ENCODE data around the gene KIAA1217. TPM values are rescaled to one million over a fixed set of nuclear protein-coding genes. Genes with fewer than 3 reads are reported as not detected.
"Not testable (repeated sequence)": the region's sequence is repeated elsewhere in the genome, so short reads cannot be mapped to it uniquely, and the experiment has no call there.

Gene KIAA1217
- total and polyA plus RNA-seq, 2 donors: 6.2 to 18.0 TPM

DNA sequence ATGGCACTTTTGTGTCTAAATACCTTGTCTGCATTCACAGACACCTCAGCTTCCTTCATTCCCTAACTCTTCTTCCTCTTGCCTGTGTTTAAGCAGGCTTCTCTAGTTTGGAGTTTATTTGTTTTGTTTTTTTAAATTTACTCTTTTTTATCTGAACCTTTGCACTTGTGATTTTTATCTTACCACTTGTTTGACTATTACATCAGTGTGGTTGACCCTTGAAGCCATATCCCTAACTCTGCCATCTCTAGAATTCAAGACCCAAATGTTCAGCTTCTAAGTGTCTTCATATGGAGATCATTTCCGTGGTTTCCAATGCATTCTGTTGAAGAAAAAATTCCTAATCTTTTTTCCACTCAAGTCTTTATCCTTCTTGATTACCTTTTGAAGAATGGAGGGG lies 233.3 kb downstream of the KIAA1217 start:
- no peak overlapping the region for H3K4me3 ChIP-seq (ENCODE audit: low read depth, low read length)
- no peaks in the 10 kb centered on the region for H3K36me3 ChIP-seq (ENCODE audit: insufficient read depth)
- no peaks in the 10 kb centered on the region for H3K4me1 ChIP-seq (ENCODE audit: insufficient read depth)
- no peak overlapping the region for H3K27ac ChIP-seq (ENCODE audit: low read depth)
- no peak for DNase-seq (ENCODE audit: extremely low spot score)
- WGBS: 84% methylated on average over 1 of the region's 1 CpG

DNA sequence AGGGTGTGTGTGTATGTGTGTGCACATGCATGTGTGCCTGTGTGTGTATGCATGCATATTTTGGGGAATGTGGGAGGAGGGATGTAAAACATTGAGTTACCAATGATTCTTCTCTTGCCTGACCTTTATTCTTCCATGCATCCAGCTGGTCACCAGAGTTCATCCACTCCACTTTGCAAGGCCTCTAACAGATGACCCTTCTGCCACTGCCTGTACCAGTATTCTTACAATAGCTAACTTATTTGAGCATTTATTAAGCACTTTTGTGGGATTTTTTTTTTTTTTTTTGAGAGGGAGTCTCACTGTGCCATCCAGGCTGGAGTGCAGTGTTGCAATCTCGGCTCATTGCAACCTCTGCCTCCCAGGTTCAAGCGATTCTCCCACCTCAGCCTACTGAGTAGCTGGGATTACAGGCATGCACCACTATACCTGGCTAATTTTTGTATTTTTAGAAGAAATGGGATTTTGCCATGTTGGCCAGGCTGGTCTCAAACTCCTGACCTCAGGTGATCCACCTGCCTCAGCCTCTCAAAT lies 233.8 kb downstream of the KIAA1217 start:
- not testable (repeated sequence) for H3K4me1 ChIP-seq (ENCODE audit: insufficient read depth); DNase-seq (ENCODE audit: extremely low spot score); H3K36me3 ChIP-seq (ENCODE audit: insufficient read depth); H3K4me3 ChIP-seq (ENCODE audit: low read depth, low read length); H3K27ac ChIP-seq (ENCODE audit: low read depth)
- 98% methylated on average over 2 of the region's 2 CpGs for WGBS

DNA sequence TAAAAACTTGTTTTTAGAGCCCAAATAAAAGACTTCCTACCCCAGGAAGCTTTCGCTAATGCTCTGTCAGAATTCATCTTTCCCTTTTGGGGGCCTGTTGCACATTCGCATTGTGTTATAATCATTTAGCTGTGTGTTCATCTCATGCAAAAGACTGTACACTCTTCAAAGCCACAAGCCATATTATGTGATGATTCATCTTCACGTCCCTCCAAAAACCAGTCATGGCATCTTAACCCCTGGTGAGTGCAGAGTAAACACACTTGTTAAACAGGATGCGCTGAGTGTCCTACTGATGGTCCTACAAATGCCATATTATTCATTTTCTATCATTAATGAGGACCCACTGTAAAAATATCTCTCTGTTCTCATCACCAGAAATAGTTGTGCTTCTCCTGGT lies 235.4 kb downstream of the KIAA1217 start:
- DNase-seq (ENCODE audit: extremely low spot score): no peak
- H3K36me3 ChIP-seq (ENCODE audit: insufficient read depth): no peaks in the 10 kb centered on the region
- no peak overlapping the region for H3K4me3 ChIP-seq (ENCODE audit: low read depth, low read length)
- WGBS: 86% methylated on average over 4 of the region's 4 CpGs
- no peaks in the 10 kb centered on the region for H3K4me1 ChIP-seq (ENCODE audit: insufficient read depth)
- H3K27ac ChIP-seq (ENCODE audit: low read depth): no peak overlapping the region

DNA sequence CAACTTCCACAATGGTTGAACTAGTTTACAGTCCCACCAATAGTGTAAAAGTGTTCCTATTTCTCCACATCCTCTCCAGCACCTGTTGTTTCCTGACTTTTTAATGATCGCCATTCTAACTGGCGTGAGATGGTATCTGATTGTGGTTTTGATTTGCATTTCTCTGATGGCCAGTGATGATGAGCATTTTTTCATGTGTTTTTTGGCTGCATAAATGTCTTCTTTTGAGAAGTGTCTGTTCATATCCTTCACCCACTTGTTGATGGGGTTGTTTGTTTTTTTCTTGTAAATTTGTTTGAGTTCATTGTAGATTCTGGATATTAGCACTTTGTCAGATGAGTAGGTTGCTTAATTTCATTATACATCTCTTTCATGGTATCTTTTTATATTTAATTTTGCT lies 237.0 kb downstream of the KIAA1217 start:
- WGBS: 98% methylated on average over 2 of the region's 2 CpGs
- not testable (repeated sequence) for H3K4me1 ChIP-seq (ENCODE audit: insufficient read depth); H3K36me3 ChIP-seq (ENCODE audit: insufficient read depth); H3K4me3 ChIP-seq (ENCODE audit: low read depth, low read length); H3K27ac ChIP-seq (ENCODE audit: low read depth); DNase-seq (ENCODE audit: extremely low spot score)

DNA sequence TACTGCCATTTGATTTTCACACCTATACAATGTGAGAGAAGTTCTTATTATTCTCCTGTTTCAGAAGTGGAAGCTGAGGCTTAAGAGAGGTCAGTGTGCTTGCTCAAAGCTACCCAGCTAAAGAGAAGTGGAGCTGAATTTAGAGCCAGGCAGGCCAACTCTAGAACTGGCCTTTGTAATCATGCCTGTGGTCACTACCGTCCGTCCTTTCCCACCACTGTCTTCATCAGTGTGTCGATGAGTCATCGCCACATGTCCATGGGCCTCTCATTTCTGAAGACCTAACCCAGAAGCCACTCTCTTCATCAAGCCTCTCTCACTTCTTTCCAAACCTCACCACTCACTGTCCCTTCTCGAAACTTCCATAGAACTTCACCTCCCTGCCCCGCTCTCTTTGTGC lies 237.8 kb downstream of the KIAA1217 start:
- DNase-seq (ENCODE audit: extremely low spot score): no peak
- Histone ChIP-seq H3K4me1 (ENCODE audit: insufficient read depth) (no peaks in the 10 kb centered on the region), H3K36me3 (ENCODE audit: insufficient read depth) (no peaks in the 10 kb centered on the region), H3K4me3 (ENCODE audit: low read depth, low read length) (no peak overlapping the region), H3K27ac (ENCODE audit: low read depth) (no peak overlapping the region)
- WGBS: 89% methylated on average over 6 of the region's 6 CpGs

DNA sequence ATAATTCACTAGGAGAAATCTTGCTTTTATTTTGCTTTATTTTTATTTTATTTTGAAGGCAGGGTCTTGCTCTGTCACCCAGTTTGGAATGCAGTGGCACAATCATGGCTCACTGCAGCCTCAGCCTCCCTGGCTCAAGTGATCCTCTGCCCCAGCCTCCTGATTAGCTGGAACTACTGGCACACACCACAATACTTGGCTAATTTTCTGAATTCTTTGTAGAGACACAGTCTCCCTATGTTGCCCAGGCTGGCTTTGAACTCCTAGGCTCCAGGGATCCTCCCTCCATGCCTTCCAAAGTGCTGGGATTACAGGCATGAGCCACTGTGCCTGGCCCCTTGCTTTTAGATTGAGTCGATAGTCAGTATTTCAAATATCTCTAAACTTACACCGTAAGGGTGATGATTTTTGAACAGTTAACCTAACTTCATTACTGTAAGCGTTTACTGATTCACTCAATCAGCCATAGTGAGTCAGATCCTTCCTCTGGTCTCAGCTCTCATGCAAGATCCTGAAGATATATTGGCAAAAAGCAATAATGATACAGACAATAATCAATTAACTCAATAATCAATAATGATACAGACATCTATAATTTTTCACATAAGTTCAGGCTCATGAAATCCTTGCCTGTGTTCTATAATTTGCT lies 239.5 kb downstream of the KIAA1217 start:
- no peak for DNase-seq (ENCODE audit: extremely low spot score)
- Histone ChIP-seq H3K27ac (ENCODE audit: low read depth) (no peak overlapping the region), H3K36me3 (ENCODE audit: insufficient read depth) (no peaks in the 10 kb centered on the region), H3K4me1 (ENCODE audit: insufficient read depth) (no peaks in the 10 kb centered on the region), H3K4me3 (ENCODE audit: low read depth, low read length) (no peak overlapping the region)
- 61% methylated on average over 3 of the region's 3 CpGs for WGBS

DNA sequence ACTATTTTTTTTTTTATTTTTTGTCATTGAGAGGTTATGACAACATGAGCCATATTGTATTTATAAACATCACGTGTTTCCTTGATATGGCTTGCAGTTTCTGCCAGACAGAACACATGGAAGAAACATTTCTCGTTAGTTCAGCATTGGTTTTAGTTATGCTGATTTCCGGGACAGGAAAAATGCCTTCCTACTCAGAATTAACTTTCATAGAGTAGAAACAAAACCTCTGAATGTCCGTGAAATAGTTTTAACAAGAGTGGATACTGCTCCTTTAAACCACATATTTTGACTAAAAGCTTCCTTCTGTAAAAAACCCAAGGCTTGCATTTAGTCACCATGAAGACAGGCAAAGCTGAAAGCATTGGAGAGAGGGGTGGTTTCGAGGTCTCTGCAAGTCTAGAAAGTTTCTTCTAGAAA lies 240.4 kb downstream of the KIAA1217 start:
- Histone ChIP-seq H3K36me3 (ENCODE audit: insufficient read depth) (no peaks in the 10 kb centered on the region), H3K27ac (ENCODE audit: low read depth) (no peak overlapping the region), H3K4me1 (ENCODE audit: insufficient read depth) (no peaks in the 10 kb centered on the region), H3K4me3 (ENCODE audit: low read depth, low read length) (no peak overlapping the region)
- no peak for DNase-seq (ENCODE audit: extremely low spot score)
- 14% methylated on average over 5 of the region's 5 CpGs for WGBS

DNA sequence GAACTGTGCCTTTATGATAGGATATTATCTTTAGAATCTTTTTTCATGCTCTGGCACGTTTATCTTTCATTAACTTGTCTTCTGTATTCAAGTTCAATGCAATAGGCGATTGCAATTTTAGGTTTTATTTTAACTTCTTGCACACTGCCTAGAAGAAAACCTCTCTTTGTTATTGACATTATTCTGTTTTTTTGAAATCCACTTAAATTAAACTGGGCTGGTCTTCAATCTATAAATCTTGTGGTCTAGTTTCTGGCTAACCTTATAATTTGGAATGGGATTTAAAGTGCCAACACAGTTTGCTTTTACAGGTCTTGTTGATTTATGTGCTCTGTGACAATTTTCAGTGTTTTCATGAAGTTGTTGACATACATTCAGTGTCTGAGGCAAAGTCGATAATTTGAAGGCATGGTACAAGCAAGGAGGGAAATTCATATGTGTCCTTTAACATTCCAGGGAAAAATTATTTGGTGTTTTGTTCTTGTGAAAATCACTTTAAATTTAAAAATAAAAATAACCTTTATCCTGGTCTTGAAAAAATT lies 240.9 kb downstream of the KIAA1217 start:
- no peak for DNase-seq (ENCODE audit: extremely low spot score)
- Histone ChIP-seq H3K4me3 (ENCODE audit: low read depth, low read length) (no peak overlapping the region), H3K4me1 (ENCODE audit: insufficient read depth) (no peaks in the 10 kb centered on the region), H3K27ac (ENCODE audit: low read depth) (no peak overlapping the region), H3K36me3 (ENCODE audit: insufficient read depth) (no peaks in the 10 kb centered on the region)
- WGBS: 26% methylated on average over 3 of the region's 3 CpGs

DNA sequence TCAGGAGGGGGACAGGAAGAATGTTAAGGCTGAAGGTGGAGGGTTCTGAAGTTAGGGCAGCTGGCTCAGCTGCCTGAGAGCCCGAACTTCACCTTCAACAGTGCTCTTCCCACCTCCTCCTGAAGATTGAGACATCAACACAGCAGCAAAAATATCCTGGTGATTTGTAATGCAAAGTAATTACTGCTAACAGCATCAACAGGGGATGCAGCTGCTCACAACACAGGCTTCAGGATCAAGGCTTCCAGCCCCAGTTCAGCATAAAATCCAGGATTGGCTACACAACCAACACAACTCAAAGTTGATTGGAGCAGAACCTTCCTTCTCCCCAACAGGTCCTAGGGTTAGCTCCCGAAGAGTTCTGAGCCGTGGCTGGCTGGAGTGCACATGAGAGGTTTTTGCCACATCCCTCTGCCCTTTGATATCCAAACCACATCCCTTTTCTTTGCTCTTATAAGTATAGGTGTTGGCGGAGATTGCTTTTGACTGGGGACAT lies 242.4 kb downstream of the KIAA1217 start:
- 71% methylated on average over 4 of the region's 4 CpGs for WGBS

DNA sequence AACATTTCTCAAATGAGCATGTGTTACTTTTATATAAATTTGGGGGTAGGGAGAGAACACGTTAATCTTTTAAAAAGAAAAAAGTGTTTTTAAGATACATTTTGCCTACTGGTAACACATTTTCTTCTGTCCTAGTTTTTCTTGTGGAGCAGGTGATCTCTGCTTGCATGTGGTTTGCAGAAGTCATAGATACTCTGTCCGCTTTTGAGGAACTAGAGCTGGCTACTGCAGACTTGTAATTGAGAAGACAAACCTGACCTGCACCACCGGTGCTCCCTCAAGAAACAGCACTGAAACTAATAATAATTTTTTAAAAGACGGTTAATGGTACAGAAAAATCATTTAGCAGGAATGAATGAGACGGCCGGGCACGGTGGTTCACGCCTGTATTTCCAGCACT lies 243.1 kb downstream of the KIAA1217 start:
- DNase-seq (ENCODE audit: extremely low spot score): no peak
- Histone ChIP-seq H3K4me1 (ENCODE audit: insufficient read depth) (no peaks in the 10 kb centered on the region), H3K27ac (ENCODE audit: low read depth) (no peak overlapping the region), H3K36me3 (ENCODE audit: insufficient read depth) (no peaks in the 10 kb centered on the region), H3K4me3 (ENCODE audit: low read depth, low read length) (no peak overlapping the region)
- 92% methylated on average over 8 of the region's 8 CpGs for WGBS

More for the DNA sequence above, 242.4 kb downstream of the KIAA1217 start:
- Histone ChIP-seq H3K4me1 (ENCODE audit: insufficient read depth) (no peaks in the 10 kb centered on the region), H3K4me3 (ENCODE audit: low read depth, low read length) (no peak overlapping the region), H3K36me3 (ENCODE audit: insufficient read depth) (no peaks in the 10 kb centered on the region), H3K27ac (ENCODE audit: low read depth) (no peak overlapping the region)
- no peak for DNase-seq (ENCODE audit: extremely low spot score)

DNA sequence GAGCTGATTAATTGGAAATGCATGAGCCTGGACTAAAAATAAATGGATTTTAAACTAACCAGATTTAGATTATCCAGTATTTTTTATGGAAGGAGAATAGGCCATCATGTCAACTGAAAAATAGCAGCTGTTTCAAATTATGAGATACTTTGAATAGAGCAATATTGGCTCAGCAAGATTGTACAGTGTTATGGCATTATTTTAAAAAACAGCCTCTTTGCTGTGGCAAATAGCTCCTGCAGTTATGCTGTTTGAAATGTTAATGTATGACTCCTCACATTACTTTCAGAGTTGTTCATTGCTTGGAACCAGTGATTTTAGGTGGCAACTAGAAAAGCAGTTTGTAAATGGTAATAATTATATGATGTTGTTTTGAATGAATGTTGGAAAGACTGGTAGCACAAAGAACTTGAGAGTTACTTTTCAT lies 244.5 kb downstream of the KIAA1217 start:
- H3K4me3 ChIP-seq (ENCODE audit: low read depth, low read length): no peak overlapping the region
- H3K27ac ChIP-seq (ENCODE audit: low read depth): no peak overlapping the region
- DNase-seq (ENCODE audit: extremely low spot score): no peak

DNA sequence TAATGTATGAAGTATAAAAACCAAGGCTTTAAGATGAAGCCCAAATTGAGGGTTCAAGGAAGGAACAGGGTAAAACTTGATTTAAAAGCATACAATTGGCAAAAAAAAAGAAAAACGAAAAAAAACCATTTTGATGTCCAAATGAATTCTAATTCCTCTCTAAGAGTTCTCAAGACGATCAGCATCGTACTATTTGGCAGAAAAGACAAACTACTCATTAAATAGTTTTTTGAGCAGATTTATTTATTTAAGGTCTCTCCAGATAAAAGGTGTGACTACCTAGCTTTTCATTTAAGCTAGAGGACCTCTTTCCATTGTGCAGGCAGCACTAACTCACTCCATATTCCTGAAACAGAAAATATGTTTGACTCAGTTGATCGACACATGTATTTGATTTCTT lies 245.0 kb downstream of the KIAA1217 start:
- H3K36me3 ChIP-seq (ENCODE audit: insufficient read depth): no peaks in the 10 kb centered on the region
- no peaks in the 10 kb centered on the region for H3K4me1 ChIP-seq (ENCODE audit: insufficient read depth)
- no peak overlapping the region for H3K27ac ChIP-seq (ENCODE audit: low read depth)
- WGBS: 84% methylated on average over 4 of the region's 4 CpGs
- DNase-seq (ENCODE audit: extremely low spot score): no peak
- no peak overlapping the region for H3K4me3 ChIP-seq (ENCODE audit: low read depth, low read length)

More for the DNA sequence above, 244.5 kb downstream of the KIAA1217 start:
- Histone ChIP-seq H3K4me1 (ENCODE audit: insufficient read depth) (no peaks in the 10 kb centered on the region), H3K36me3 (ENCODE audit: insufficient read depth) (no peaks in the 10 kb centered on the region)

DNA sequence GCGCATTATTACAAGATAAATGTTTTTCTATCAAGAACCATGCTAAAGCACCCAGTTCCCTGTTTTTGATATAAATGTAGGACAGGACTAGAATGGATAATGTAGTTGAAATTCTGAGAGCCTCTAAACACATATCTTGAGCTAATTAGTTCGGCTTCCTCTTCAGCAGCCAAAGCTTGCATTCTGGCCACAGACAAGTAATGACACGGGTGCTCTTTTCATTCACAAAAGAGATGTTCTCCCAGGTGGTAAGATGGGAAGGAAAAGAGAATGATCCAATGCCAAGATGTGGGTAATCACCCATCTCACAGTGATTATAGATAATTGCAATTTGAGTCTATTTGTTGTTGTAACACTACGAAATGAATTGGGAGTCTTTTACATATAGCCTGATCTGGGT lies 246.5 kb downstream of the KIAA1217 start:
- no peak for DNase-seq (ENCODE audit: extremely low spot score)
- no peak overlapping the region for H3K27ac ChIP-seq (ENCODE audit: low read depth)
- H3K4me1 ChIP-seq (ENCODE audit: insufficient read depth): no peaks in the 10 kb centered on the region
- H3K36me3 ChIP-seq (ENCODE audit: insufficient read depth): no peaks in the 10 kb centered on the region
- no peak overlapping the region for H3K4me3 ChIP-seq (ENCODE audit: low read depth, low read length)
- WGBS: 91% methylated on average over 4 of the region's 4 CpGs

DNA sequence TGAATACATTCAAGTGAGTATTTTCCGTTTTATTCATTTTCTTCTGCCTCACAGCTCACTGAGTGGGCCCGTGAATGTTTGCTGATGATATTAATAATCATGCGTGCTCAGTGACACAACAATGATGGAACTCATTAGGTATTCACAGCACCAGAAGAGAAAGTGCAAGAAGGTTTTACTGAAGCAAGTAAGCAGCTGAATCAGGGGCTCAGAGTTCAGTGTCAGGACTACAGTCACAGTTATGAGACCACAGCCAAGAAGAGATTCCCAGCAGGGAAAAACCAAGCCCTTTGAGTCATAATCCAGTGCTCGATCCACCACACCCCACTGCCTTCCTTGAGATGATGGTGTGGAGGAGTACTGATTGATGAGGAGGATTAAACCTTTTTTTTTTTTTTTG lies 247.4 kb downstream of the KIAA1217 start:
- Histone ChIP-seq H3K36me3 (ENCODE audit: insufficient read depth) (no peaks in the 10 kb centered on the region), H3K4me1 (ENCODE audit: insufficient read depth) (no peaks in the 10 kb centered on the region), H3K27ac (ENCODE audit: low read depth) (no peak overlapping the region), H3K4me3 (ENCODE audit: low read depth, low read length) (no peak overlapping the region)
- 78% methylated on average over 4 of the region's 4 CpGs for WGBS
- no peak for DNase-seq (ENCODE audit: extremely low spot score)
